Subcutaneous adipose tissue (tissue), 4 donors: ENCODE measurements around the gene CDH22. TPM values are rescaled to one million over a fixed set of nuclear protein-coding genes. Genes with fewer than 3 reads are reported as not detected.

Experiments used
- CTCF ChIP-seq: fragments of 450-650 bp; IDR thresholded peaks from one replicate; pipeline ENCODE4 v1.5.1; 2016; ENCODE audit warnings: low read depth, mild to moderate bottlenecking, control low read depth, antibody characterized with exemption, moderate library complexity
- total RNA-seq, 4 donors: library from RNA; depleted of rRNA; stranded (reverse); fragments of >200 nt; gene quantifications; one replicate each; pipeline ENCODE4 v1.1.0, GENCODE V29; 2016

CDH22 gene
- total RNA-seq, 4 donors from 2014 or later = not detected

GRCh38 chr20:46127396-46128010 lies 180.8 kb downstream of the CDH22 start:
- TF ChIP-seq CTCF = no peak

- TF ChIP-seq CTCF = no peak
These were observed 181.8 kb downstream of the CDH22 start for GRCh38 chr20:46126440-46127056.

Other genes starting within 250 kb of the CDH22 start
- gene NCOA5, start 218.5 kb downstream of the CDH22 start, total RNA-seq = 10 to 100 TPM; 23.3 to 26.9 (median 26.3) TPM
- gene CD40, start 190.2 kb downstream of the CDH22 start, total RNA-seq = 10 to 100 TPM in 3 of 4 donors, 1 to 10 TPM in 1; 9.5 to 22.8 (median 17.7) TPM
- 10 to 100 TPM; 37.3 to 54.7 (median 44.0) TPM for gene ELMO2, start 98.1 kb upstream of the CDH22 start, total RNA-seq
- 10 to 100 TPM in 1 of 4 donors, 1 to 10 TPM in 1, under 1 TPM in 2; 0.44 to 11.1 (median 1.1) TPM for gene ZNF334, start 205.1 kb upstream of the CDH22 start, total RNA-seq
- not detected for gene OCSTAMP, start 242.2 kb upstream of the CDH22 start, total RNA-seq